Measurements from ENCODE around the gene MAGI2.

The MAGI2 gene

DNA sequence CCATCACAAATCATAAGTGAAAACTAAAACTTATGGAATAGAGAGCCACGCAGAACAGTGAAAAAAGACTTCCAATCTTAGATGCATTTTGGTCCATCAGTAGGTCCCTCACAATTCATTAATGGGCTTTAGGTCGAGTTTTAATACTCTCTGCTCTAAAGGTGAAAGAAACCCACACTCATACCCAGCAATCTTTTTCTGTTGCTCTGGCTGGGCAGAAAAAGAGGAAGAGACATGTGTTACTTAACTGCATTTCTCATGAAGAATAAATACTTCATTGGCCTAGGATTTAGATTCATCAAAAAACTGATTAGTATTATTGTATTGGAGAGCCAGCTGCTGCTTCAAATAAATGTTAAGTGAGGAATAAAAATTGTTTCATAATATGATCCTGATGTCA is 1009.2 kb downstream of the MAGI2 start:
- H3K36me3 Mint-ChIP-seq = no peaks in the 10 kb centered on the region
- H3K9me3 Mint-ChIP-seq = no peaks in the 10 kb centered on the region
- no peak overlapping the region for H3K27ac Mint-ChIP-seq
- H3K27me3 Mint-ChIP-seq = no peaks in the 10 kb centered on the region
- H3K4me3 Mint-ChIP-seq = no peak overlapping the region
- no peaks in the 10 kb centered on the region for H3K4me1 Mint-ChIP-seq
- DNase-seq (no peak), ATAC-seq (replicated peaks) (no peak)

DNA sequence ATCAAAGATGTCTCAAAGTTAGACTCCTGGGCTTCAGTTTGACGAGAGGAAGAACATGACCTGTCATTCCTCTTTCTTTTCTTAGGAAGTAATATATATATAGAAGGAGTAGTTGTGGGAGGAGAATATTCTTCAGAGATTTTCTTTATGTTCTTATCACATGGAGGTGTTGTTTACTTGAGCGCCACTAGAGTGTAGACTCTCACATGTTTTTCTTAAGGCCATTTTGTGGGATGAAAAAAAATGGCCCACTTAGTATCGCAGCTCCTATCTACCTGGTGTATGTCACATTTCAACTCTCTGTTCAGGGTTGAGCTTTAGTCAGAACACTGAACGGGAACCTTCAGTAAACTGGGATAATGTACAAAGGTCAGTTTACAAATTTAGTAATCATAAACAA is 1009.7 kb downstream of the MAGI2 start:
- DNase-seq = no peak
- H3K27ac Mint-ChIP-seq = no peak overlapping the region
- ATAC-seq (replicated peaks) = no peak
- H3K4me3 Mint-ChIP-seq = no peak overlapping the region
- H3K4me1 Mint-ChIP-seq = no peaks in the 10 kb centered on the region
- no peaks in the 10 kb centered on the region for H3K27me3 Mint-ChIP-seq
- H3K9me3 Mint-ChIP-seq = no peaks in the 10 kb centered on the region
- no peaks in the 10 kb centered on the region for H3K36me3 Mint-ChIP-seq

DNA sequence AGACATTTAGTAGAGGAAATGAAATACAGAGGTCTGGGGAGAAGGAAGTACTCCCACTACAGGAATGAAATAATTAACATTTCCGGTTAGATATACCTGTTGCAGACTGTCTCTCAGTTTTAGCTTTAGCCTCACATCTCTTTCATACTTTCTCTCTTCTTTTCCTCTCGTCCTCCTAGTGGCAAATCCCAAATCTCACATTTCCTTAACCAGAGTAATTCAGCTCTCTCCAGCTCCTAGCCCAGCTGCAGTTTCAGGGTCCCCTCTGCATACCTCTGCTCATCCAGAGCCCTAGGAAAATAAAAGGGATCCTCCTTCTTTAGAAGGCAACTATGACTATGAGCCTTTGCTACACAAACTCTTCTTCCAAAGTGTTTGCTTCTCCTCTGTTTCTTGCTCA is 1011.7 kb downstream of the MAGI2 start:
- Mint-ChIP-seq H3K27me3 (no peaks in the 10 kb centered on the region), H3K4me1 (no peaks in the 10 kb centered on the region), H3K36me3 (no peaks in the 10 kb centered on the region), H3K27ac (no peak overlapping the region), H3K9me3 (no peaks in the 10 kb centered on the region), H3K4me3 (no peak overlapping the region)
- DNase-seq = no peak
- no peak for ATAC-seq (replicated peaks)

DNA sequence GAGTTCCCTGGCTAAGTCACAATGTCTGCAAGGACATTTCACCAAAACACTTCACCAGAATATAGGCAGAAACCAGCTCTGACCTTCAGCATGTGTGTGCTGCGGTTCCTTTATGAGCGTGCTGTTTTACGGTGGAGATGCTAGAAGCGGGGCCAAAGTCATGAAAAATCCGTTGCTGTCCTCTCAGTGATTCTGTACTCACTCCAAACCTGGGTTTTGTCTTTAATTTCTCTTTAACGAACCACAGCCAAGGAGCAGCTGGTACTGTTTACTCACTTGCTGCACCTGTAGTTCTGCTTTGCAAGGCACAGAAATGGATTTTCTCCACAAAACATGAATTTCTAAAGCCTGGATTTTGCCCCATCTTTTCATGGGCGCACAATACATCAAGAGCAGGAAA is 1015.0 kb downstream of the MAGI2 start:
- H3K9me3 Mint-ChIP-seq = no peaks in the 10 kb centered on the region
- no peaks in the 10 kb centered on the region for H3K36me3 Mint-ChIP-seq
- no peaks in the 10 kb centered on the region for H3K4me1 Mint-ChIP-seq
- DNase-seq (no peak), ATAC-seq (replicated peaks) (no peak)
- no peak overlapping the region for H3K27ac Mint-ChIP-seq
- H3K27me3 Mint-ChIP-seq = no peaks in the 10 kb centered on the region
- no peak overlapping the region for H3K4me3 Mint-ChIP-seq

DNA sequence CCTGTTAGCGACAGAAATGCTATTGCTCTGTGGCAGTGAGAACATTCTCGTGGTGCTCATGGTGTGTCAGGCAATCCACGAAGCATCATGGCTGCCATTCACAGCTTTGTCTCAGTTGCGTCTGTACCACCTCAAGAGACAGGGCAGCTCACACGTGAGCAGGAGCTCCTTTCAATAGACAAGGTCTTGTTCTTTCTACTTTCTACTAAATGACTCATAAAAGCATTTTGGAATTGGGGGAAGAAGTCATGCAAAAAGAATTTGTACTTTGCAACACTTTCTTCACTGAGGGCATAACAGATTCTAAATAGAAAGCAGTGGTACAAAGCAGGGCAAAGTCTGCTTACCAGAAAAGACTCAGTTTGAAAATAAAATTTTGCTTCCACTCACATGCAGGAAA is 1016.3 kb downstream of the MAGI2 start:
- H3K4me3 Mint-ChIP-seq = no peak overlapping the region
- no peak for DNase-seq
- no peak for ATAC-seq (replicated peaks)
- no peaks in the 10 kb centered on the region for H3K27me3 Mint-ChIP-seq
- no peaks in the 10 kb centered on the region for H3K4me1 Mint-ChIP-seq
- H3K9me3 Mint-ChIP-seq = no peaks in the 10 kb centered on the region
- H3K36me3 Mint-ChIP-seq = no peaks in the 10 kb centered on the region
- H3K27ac Mint-ChIP-seq = no peak overlapping the region

DNA sequence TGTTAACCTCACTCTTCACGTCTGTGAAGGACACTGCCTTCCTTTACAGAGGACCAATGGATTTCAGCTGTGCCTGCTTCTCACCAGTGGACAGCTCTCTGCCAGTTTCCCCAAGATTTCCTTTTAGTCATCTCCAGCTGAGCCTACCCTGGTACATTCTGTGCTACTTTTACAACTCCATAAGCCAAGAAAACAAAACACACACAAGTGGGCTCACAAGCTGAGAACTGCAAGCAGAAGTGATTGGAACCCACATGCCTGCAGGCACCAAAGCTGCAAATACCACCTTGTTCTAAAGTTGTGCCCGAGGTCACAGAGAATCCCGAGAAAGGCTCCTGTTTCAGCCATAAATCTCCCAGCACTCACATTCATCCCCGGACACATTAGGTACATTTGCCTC is 1018.1 kb downstream of the MAGI2 start:
- Mint-ChIP-seq H3K36me3 (no peaks in the 10 kb centered on the region), H3K4me3 (no peak overlapping the region), H3K27me3 (no peaks in the 10 kb centered on the region), H3K4me1 (no peaks in the 10 kb centered on the region), H3K9me3 (no peaks in the 10 kb centered on the region), H3K27ac (no peak overlapping the region)
- ATAC-seq (replicated peaks) = no peak
- DNase-seq = no peak

DNA sequence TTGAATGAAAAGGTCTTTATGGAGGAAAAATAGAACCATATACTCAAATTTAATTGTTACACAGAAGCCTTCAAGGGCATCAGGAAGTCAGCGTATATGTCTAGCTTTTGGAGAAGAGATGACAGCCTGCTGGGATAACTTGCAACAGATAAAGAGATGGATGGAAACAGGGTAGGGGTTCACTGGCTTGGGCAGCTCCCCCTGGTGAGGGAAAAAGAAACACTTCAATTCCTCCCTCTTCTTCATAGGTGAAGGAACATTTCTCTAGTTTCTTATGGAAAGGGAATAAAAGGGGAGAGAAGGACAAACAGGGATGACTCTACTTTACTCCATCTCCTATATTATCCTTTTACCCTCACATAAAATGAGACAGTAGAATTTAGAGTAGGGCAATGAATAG is 1019.2 kb downstream of the MAGI2 start:
- H3K27ac Mint-ChIP-seq = no peak overlapping the region
- no peak overlapping the region for H3K4me3 Mint-ChIP-seq

DNA sequence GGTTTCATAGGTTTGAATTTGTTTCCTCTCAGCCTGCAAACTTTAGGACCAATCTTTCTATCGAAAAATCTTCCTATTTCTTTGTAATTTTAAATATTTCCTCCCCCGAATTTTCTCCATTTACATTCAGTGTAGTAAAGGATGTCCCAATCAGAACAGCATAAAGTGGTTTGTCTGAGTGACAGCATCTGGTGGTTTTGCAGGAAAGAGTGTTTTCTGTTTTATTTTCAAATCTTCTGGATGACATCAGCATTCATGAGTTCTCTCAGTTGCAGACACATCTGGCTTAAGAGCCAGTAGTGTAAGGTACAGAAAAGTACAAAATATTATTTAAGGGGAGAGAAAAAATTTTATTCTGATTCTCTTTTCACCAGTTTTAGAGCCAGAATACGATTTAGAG is 1020.0 kb downstream of the MAGI2 start:
- ATAC-seq (replicated peaks) = no peak
- no peaks in the 10 kb centered on the region for H3K9me3 Mint-ChIP-seq
- H3K4me1 Mint-ChIP-seq = no peaks in the 10 kb centered on the region

More for the DNA sequence above, 1019.2 kb downstream of the MAGI2 start:
- ATAC-seq (replicated peaks) = no peak
- H3K36me3 Mint-ChIP-seq = no peaks in the 10 kb centered on the region
- H3K4me1 Mint-ChIP-seq = no peaks in the 10 kb centered on the region
- no peaks in the 10 kb centered on the region for H3K27me3 Mint-ChIP-seq
- no peak for DNase-seq
- H3K9me3 Mint-ChIP-seq = no peaks in the 10 kb centered on the region

DNA sequence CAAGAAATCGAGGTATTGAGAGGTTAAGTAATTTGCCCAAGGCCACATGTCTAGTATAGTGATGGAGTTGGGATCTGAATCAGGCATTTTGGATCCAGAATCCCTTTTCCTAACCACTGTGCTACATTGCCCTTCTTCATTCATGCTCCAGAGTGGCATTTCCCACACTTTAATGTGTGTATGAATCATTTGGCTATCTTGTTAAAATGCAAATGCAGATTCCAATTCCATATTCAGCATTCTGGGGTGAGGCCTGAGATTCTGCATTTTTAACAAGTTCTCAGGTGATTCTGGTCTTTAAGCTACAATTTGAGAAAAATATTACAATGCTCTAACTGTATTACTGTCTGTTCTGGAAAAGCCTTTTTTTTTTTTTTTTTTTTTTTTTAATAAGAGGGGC is 1023.6 kb downstream of the MAGI2 start:
- Mint-ChIP-seq H3K4me3 (no peak overlapping the region), H3K27me3 (no peaks in the 10 kb centered on the region), H3K36me3 (no peaks in the 10 kb centered on the region), H3K27ac (no peak overlapping the region), H3K4me1 (no peaks in the 10 kb centered on the region), H3K9me3 (peaks cover 5 to 6% of the 10 kb centered on the region in 2 donors)
- ATAC-seq (replicated peaks) = no peak
- no peak for DNase-seq

More for the DNA sequence above, 1020.0 kb downstream of the MAGI2 start:
- no peak overlapping the region for H3K4me3 Mint-ChIP-seq
- no peaks in the 10 kb centered on the region for H3K27me3 Mint-ChIP-seq
- H3K36me3 Mint-ChIP-seq = no peaks in the 10 kb centered on the region
- H3K27ac Mint-ChIP-seq = no peak overlapping the region
- DNase-seq = no peak

DNA sequence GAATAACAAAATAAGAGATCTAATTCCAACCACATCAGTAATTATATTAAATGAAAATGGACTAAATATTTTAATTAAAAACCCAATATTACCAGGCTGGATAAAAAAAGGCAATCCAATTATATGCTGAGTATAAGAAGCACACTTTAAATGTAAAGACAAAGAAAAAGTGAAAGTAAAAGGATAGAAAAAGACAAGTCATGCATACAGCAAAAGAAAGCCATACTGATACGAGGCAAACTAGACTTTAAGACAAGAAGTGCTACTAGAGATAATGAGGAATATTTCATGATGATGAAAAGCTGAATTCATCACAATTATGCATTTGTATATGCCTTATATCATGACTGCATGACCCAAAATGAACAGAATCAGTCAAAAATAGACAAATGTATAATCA is 1026.3 kb downstream of the MAGI2 start:
- Mint-ChIP-seq H3K9me3 (peaks cover 6 to 7% of the 10 kb centered on the region in 2 donors), H3K36me3 (no peaks in the 10 kb centered on the region), H3K4me3 (no peak overlapping the region), H3K4me1 (no peaks in the 10 kb centered on the region), H3K27ac (no peak overlapping the region), H3K27me3 (no peaks in the 10 kb centered on the region)
- ATAC-seq (replicated peaks) = no peak
- DNase-seq = no peak

DNA sequence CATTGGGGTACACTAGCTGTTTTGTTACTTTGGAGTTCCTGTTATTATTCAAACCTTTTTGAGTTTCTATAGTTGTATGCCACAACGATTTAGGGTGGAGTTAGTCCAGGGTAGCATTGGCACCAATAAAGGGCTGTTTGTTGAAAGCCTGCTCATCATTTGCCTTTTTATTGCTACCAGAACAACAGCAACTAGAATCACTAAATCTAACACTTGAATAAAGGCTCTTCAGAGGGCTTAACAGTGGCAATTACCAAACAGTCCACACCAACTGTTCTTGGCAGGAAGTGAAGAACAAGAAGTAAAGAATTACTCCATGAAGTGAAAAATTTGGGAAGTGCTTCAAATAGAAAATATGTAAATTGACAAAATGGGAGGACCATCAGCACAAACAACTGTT is 1033.5 kb downstream of the MAGI2 start:
- ATAC-seq (replicated peaks) = no peak
- H3K27ac Mint-ChIP-seq = no peak overlapping the region
- peaks cover 6% of the 10 kb centered on the region in 2 donors for H3K9me3 Mint-ChIP-seq
- no peaks in the 10 kb centered on the region for H3K27me3 Mint-ChIP-seq
- DNase-seq = no peak
- H3K4me1 Mint-ChIP-seq = no peaks in the 10 kb centered on the region
- H3K4me3 Mint-ChIP-seq = no peak overlapping the region
- no peaks in the 10 kb centered on the region for H3K36me3 Mint-ChIP-seq

DNA sequence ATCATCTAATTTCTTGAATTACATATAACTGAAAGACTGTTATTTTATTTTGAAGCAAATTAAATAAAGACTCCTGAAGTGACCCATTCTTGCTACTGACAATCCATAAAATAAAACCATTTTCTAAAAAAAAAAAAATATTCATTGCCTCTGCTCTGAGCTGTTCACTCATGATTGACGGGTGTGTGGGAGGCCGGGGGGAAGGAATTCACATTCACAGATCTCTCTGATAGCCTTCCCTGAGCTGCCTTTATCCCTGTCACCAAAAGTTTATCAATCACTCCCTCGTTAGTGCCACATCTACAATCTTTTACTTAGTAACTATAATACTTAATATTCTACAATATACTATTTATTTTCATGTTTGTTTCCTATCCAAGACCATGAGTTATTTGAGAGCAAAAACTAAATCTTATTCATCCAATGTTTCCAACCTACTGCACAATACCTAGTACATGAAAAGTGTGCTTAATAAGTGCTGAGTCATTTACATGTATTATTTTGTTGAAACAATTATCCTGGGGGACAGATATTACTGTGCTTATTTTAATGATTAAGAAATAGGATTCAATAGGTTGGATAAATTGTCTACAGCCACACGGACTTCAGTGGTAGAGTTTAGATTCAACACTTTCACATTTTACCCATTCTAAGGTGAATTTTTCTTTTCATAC is 1036.2 kb downstream of the MAGI2 start:
- ATAC-seq (replicated peaks) = no peak
- H3K4me1 Mint-ChIP-seq = no peaks in the 10 kb centered on the region
- peaks cover 4 to 5% of the 10 kb centered on the region in 2 donors for H3K9me3 Mint-ChIP-seq
- no peak overlapping the region for H3K27ac Mint-ChIP-seq
- no peaks in the 10 kb centered on the region for H3K27me3 Mint-ChIP-seq
- no peaks in the 10 kb centered on the region for H3K36me3 Mint-ChIP-seq
- DNase-seq = no peak
- H3K4me3 Mint-ChIP-seq = no peak overlapping the region

DNA sequence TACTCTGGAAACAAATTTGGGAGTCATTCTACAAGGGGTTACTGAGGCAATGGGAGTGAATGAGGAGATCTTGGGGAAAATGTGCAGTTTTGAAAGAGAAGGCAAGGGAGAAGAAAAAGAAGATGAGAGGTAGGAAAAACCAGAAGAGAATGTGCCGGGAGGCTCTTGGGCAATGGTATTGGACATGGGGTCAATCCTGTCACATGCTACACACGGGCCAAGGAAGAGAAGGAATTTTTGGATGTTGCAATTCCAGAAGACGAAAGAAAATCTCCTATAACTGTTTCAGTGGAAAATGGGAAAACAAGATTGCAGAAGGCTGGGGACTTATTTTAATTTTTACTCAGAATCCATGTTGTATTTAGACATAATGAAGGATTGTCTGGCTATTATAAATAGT is 1039.9 kb downstream of the MAGI2 start:
- Mint-ChIP-seq H3K27ac (no peak overlapping the region), H3K9me3 (peaks cover 5 to 6% of the 10 kb centered on the region in 2 donors), H3K27me3 (no peaks in the 10 kb centered on the region), H3K4me1 (no peaks in the 10 kb centered on the region), H3K4me3 (no peak overlapping the region), H3K36me3 (no peaks in the 10 kb centered on the region)
- no peak for DNase-seq
- no peak for ATAC-seq (replicated peaks)

DNA sequence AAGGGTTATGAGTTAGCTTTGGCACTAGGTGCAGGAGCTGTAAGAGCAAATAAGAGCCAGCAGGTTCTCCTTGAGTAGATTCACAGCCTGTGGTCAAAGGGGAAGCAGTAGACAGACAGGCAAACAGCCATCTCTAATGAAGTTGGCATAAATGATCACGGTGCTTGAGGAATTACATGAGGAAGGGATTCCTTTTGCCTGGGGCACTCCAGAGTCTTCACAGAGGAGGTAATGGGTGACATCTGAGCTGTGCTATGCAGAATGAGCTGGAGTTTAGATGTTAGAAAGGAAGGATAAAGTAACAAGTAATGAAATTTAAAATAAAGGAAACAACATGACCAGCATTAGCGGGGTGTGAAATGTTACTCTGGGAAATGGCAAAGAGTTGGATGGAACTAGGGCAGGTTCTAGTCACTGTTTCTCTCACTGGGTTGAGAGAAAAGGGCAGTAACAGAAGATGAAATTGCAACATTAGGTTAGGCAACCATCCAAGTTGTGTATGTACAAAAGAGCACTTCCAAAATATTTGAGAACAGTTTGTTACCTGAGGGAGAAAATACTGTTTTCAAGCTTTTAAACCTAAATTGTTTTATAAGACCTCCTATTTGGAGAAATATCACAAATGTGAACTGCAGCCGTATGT is 1041.1 kb downstream of the MAGI2 start:
- Mint-ChIP-seq H3K36me3 (no peaks in the 10 kb centered on the region), H3K4me3 (no peak overlapping the region), H3K27ac (no peak overlapping the region), H3K4me1 (no peaks in the 10 kb centered on the region), H3K9me3 (peaks cover 5 to 6% of the 10 kb centered on the region in 2 donors), H3K27me3 (no peaks in the 10 kb centered on the region)
- ATAC-seq (replicated peaks) (no peak), DNase-seq (no peak)

DNA sequence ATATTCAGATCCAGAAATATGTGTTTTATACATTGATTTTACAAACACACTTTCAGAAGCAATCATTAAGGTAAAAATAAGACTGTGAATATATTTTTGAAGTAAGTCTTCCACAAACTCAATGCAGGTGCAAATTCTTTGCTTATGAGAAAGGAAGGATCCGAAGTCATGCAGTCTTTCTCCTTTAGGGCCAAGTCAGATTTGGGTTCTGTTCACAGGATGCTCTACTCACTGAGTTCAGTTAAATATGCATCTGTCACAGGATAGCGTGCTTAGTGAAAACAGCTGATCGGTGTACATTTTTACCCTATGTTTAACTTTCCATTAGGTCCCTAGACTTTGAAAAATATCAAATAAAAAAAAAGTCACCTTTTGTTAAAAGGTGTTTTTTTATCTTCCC is 1046.4 kb downstream of the MAGI2 start:
- Mint-ChIP-seq H3K36me3 (no peaks in the 10 kb centered on the region), H3K9me3 (peaks cover 0 to 2% of the 10 kb centered on the region in 2 donors), H3K27ac (no peak overlapping the region), H3K4me3 (no peak overlapping the region), H3K27me3 (no peaks in the 10 kb centered on the region), H3K4me1 (no peaks in the 10 kb centered on the region)
- no peak for DNase-seq
- ATAC-seq (replicated peaks) = no peak
